A673 (cell line): ENCODE measurements around the gene DNAJC12.

Experiments used
- CTCF ChIP-seq: fragments of 300-800, 200-600 bp; sonication (generic); conservative IDR thresholded peaks from 2 replicates; pipeline ENCODE4 v1.5.1; 2017; ENCODE audit warnings: low read depth, mild to moderate bottlenecking, antibody characterized with exemption, low read length, moderate library complexity, mixed read lengths
- EZH2 ChIP-seq: fragments of 200-600 bp; sonication (generic); IDR thresholded peaks from 2 replicates; pipeline ENCODE4 v1.6.1; 2017; ENCODE audit warnings: borderline replicate concordance, low read depth, mild to moderate bottlenecking, mixed read lengths, antibody characterized with exemption, low read length; ENCODE audit not compliant: poor library complexity, severe bottlenecking

GRCh38 chr10:67818323-67818722 lies 19.7 kb downstream of the DNAJC12 start:
- TF ChIP-seq CTCF (no peak), EZH2 (no peak)
